KMS-11 (cell line): ENCODE results near the gene TTC3.

Source experiments
- H2AFZ ChIP-seq: fragments of 200-600 bp; sonication (generic); 2 replicates; pipeline ENCODE4 v1.6.1; 2016; ENCODE audit warnings: antibody characterized with exemption, mixed run types, low read depth
- H3K27ac ChIP-seq: fragments of 200-600 bp; sonication (generic); 2 replicates; pipeline ENCODE4 v1.6.1; 2016; ENCODE audit warnings: mild to moderate bottlenecking, mixed run types
- H3K27me3 ChIP-seq: fragments of 200-600 bp; sonication (generic); 2 replicates; pipeline ENCODE4 v1.6.1; 2017; ENCODE audit warnings: mild to moderate bottlenecking, low read depth, mixed run types, moderate library complexity; ENCODE audit not compliant: insufficient read depth
- H3K36me3 ChIP-seq: fragments of 200-600 bp; sonication (generic); 2 replicates; pipeline ENCODE4 v1.6.1; 2017; ENCODE audit warnings: mild to moderate bottlenecking, mixed run types; ENCODE audit not compliant: insufficient read depth
- H3K4me1 ChIP-seq: fragments of 200-600 bp; sonication (generic); 2 replicates; pipeline ENCODE4 v1.6.1; 2016; ENCODE audit warnings: mild to moderate bottlenecking, low read depth, mixed run types; ENCODE audit not compliant: poor library complexity, severe bottlenecking
- H3K4me2 ChIP-seq: fragments of 200-600 bp; sonication (generic); 2 replicates; pipeline ENCODE4 v1.7.0; 2016; ENCODE audit warnings: mild to moderate bottlenecking, mixed run types
- H3K4me3 ChIP-seq: fragments of 200-600 bp; sonication (generic); IDR thresholded peaks from 2 replicates; pipeline ENCODE4 v1.6.1; 2017; ENCODE audit warnings: low read depth, low read length, mixed read lengths; ENCODE audit not compliant: insufficient read depth
- H3K79me2 ChIP-seq: fragments of 200-600 bp; sonication (generic); 2 replicates; pipeline ENCODE4 v1.6.1; 2016; ENCODE audit warnings: low read depth, mixed run types; ENCODE audit not compliant: insufficient read depth
- H3K9ac ChIP-seq: fragments of 200-600 bp; sonication (generic); 2 replicates; pipeline ENCODE4 v1.6.1; 2016; ENCODE audit warnings: mild to moderate bottlenecking, mixed run types
- H4K20me1 ChIP-seq: fragments of 200-600 bp; sonication (generic); 2 replicates; pipeline ENCODE4 v1.6.1; 2016; ENCODE audit warnings: mild to moderate bottlenecking, mixed run types; ENCODE audit not compliant: insufficient read depth
- CTCF ChIP-seq: fragments of 200-600 bp; sonication (generic); conservative IDR thresholded peaks from 2 replicates; pipeline ENCODE4 v1.6.1; 2017; ENCODE audit warnings: low read depth, mild to moderate bottlenecking, antibody characterized with exemption, low read length, moderate library complexity, mixed read lengths

The TTC3 gene

GRCh38 chr21:37248298-37248697 lies 175.2 kb downstream of the TTC3 start:
- no peaks in the 10 kb centered on the region for H3K36me3 ChIP-seq
- H3K79me2 ChIP-seq, result peaks cover 31% of the 10 kb centered on the region; the same call in 1 of the 2 replicates
- TF ChIP-seq CTCF, result no peak
- no peaks in the 10 kb centered on the region for H3K27me3 ChIP-seq
- no peak overlapping the region for H3K27ac ChIP-seq
- H3K4me1 ChIP-seq, result no peaks in the 10 kb centered on the region
- no peaks in the 10 kb centered on the region; the same call in 1 of the 2 replicates for H4K20me1 ChIP-seq
- H2AFZ ChIP-seq, result no peak overlapping the region
- H3K9ac ChIP-seq, result no peak overlapping the region
- H3K4me2 ChIP-seq, result no peak overlapping the region
- H3K4me3 ChIP-seq, result no peak overlapping the region

DNA sequence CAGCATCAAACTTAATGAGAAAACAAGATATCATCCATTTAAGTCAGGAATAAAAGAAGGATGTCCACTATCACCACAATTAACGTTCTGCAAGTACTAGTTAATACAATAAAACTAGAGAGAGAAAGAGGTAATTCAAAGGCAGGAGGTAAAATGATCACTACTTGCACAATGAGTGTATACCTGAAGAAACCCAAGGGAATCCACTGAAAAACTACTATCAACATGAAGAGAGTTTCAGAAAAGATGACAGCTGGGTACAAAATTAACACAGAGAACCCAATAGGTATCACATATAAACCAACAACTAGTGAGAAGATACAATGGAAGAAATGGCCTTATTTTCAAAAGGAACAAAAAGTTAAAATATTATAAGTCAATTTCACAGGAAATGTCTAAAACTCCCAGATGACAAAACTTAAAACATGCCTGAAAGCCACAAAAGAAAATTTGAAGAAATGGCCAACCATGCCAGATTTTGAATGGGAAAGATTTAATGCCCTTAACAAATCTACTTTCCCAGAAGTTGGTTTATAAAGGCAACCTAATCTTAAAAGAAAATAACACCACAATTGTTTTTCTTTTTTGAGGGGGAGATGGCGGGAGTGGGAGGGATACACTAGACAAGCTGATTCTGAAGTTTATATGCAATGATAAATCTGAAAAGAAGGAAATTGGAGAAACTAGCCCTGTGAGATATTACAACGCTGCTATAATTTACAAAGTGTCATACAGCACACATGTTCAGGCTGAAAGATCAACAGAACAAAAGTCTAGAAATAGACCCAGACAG lies 176.3 kb downstream of the TTC3 start:
- no peak overlapping the region for H3K27ac ChIP-seq
- H3K79me2 ChIP-seq, result peaks cover 32% of the 10 kb centered on the region; the same call in 1 of the 2 replicates
- H3K4me1 ChIP-seq, result no peaks in the 10 kb centered on the region
- no peak overlapping the region for H3K4me2 ChIP-seq
- no peak overlapping the region for H3K4me3 ChIP-seq
- no peak overlapping the region for H3K9ac ChIP-seq
- no peak for TF ChIP-seq CTCF
- no peaks in the 10 kb centered on the region for H3K27me3 ChIP-seq
- H2AFZ ChIP-seq, result no peak overlapping the region
- no peaks in the 10 kb centered on the region; the same call in 1 of the 2 replicates for H4K20me1 ChIP-seq
- H3K36me3 ChIP-seq, result no peaks in the 10 kb centered on the region

GRCh38 chr21:37251294-37251634 lies 178.2 kb downstream of the TTC3 start:
- H3K4me1 ChIP-seq, result peaks cover 8% of the 10 kb centered on the region
- TF ChIP-seq CTCF, result no peak
- H3K27me3 ChIP-seq, result no peaks in the 10 kb centered on the region
- H3K9ac ChIP-seq, result no peak overlapping the region
- no peaks in the 10 kb centered on the region for H3K36me3 ChIP-seq
- no peaks in the 10 kb centered on the region; the same call in 1 of the 2 replicates for H4K20me1 ChIP-seq
- no peak overlapping the region for H3K4me2 ChIP-seq
- no peak overlapping the region for H2AFZ ChIP-seq
- no peak overlapping the region for H3K4me3 ChIP-seq
- H3K27ac ChIP-seq, result no peak overlapping the region
- H3K79me2 ChIP-seq, result peaks cover 35% of the 10 kb centered on the region; the same call in 1 of the 2 replicates
